ENCODE measurements around the gene SLC52A1.
A peak's percentile ranks its signal among the peaks of the same experiment; 100 is the strongest.

GRCh38 chr17:4986951-4987766, 48.1 kb downstream of the SLC52A1 start, which contains the start of gene CAMTA2:
- peak in 5 of 6 experiments; percentile 47 to 75 (median 69) for TF ChIP-seq CTCF (IDR thresholded peaks at IDR 0.05)
- TF ChIP-seq POLR2A (IDR thresholded peaks at IDR 0.05) = peak in 1 of 2 donors; percentile 88
